Left renal pelvis (tissue), 4 donors: ENCODE data around the gene FRMPD4. TPM values are rescaled to one million over a fixed set of nuclear protein-coding genes. Genes with fewer than 3 reads are reported as not detected.

Experiments
- DNase-seq, 4 donors: peaks; one replicate each; pipeline ENCODE4 v3.0.0-alpha.2; 2013; ENCODE audit warnings: low read depth in 4 of 4, low spot score in 3 of 4
- polyA plus RNA-seq, 4 donors: library from polyadenylated mRNA; unstranded; fragments of 120-200 nt; gene quantifications; one replicate each; pipeline ENCODE4 v1.2.1, GENCODE V29; 2013; ENCODE audit not compliant: insufficient read length in 4 of 4

Gene FRMPD4
- polyA plus RNA-seq, 4 donors = 0.09 to 0.34 (median 0.15) TPM

DNA sequence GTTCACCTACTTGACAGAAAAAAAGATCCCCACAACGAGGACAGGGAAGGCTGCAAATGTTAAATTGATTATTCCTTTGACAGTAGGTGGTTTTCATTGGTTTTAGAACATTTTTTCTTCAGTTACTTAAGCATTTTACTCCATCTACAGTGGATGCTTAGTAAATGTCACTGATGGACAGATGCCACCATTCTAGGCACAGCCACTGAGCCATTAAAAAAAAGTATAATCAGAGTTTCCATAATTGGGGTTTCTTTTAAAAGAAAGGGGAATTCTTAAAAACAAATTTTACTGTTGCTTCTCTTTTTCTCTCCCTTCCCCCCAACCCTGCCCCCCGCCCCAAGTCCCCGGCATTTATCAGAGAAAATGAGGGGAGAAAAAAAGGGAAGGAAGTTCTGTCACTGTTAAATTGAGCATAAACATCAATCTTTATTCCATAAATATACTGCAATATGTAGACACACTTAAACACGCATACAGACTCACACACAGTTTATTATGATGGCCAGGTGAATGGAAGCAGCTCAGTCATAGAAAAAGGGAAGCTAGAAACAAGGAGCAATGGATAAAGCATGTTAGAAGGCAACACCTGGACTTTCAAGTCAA is 573.3 kb downstream of the FRMPD4 start:
- DNase-seq = no peak

DNA sequence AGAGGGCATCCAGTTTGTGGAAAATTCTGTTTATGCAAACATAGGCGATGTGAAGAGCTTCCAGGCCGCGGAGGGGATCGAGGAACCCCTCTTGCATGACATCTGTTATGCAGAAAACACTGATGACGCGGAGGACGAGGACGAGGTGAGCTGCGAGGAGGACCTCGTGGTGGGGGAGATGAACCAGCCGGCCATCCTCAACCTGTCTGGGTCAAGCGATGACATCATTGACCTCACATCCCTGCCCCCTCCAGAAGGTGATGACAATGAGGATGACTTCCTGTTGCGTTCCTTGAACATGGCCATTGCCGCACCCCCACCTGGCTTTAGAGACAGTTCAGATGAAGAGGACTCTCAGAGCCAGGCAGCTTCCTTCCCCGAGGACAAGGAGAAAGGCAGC is 578.3 kb downstream of the FRMPD4 start:
- no peak for DNase-seq

DNA sequence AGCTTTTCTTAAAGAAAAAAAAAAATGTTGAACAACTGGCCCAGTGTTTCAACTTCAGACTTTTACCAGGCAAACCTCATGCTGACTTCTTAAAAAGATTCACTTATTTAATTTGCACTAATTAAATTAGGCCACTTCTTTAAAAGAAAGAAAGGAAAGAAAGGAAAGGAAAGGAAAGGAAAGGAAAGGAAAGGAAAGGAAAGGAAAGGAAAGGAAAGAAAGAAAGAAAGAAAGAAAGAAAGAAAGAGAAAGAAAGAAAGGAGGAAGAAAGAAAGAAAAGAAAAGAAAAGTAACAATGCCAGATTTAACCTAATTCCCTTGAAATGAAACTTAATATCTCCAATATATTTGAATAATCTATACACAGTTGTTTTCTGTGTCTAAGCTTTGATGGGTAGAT is 581.6 kb downstream of the FRMPD4 start:
- no peak for DNase-seq

DNA sequence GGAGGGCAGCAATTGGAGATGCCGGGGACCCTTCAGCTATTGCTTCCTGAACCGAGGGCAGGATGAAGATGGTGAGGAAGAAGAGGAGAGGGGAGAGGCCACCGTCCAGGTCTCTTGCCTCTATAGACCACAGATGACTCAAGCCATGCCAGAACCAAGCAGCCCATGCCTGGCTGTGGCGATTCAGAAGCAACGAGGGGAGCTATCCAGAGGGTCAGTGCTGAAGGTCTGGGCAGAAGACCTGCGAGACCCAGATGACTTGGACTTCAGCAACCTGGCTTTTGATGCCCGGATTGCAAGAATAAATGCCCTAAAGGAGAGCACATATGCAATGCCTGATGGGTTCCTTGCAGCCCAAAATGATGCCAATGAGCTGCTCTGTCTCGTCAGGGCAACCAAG is 582.8 kb downstream of the FRMPD4 start:
- DNase-seq = no peak

DNA sequence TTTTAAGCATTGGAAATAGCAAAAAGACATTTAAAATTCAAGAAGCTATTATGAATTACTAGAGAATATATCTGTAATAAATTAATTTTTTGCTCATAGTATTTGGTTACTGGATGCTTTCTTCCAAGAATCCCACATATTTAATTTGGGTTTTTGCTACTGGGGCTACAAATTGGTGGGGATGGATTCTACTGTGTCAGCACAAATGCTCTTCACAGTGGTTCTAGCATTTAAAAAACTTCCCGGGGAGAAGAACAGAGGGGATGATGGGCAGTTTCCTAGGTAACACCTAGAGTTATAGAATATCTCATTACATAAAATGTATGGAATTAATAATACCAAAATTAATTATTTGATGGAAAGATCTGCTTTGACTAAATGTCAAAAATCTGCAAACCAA is 584.0 kb downstream of the FRMPD4 start:
- DNase-seq = no peak

DNA sequence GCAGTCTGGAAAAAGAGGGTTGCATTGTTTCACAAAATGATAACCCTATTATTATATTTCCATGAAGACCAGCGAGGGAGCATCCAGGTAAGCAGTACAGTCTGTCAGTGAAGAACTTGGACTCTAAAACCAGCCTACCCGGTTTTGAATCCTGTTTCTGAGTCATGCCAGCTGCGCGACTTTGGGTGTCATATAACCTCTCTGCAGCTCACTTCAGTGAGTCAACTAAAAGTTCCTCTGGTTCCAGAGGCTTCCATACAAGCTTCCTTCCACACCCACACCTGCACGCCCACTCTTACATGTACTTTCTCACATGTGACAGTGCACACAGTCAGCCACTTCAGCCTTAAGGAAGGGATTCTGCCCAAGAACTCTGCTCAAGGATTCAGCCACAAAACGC is 603.1 kb downstream of the FRMPD4 start:
- DNase-seq = no peak

DNA sequence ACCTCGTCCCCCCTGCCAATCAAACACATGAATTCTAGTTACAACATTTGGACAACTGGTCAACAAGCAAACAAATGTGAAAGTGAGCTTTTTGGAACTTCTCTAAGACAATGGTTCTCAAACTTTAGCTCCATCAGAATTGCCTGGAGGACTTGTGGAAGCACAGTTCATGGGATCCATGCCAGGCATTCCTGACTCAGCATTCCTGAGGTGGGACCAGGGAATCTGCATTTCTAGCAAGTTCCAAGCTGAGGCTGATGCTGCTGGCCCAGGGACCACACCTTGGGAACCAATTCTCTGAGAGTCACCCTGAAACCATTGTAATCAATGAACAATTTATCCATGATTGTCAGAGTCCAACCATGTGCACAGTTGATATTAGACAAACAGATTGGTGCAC is 609.2 kb downstream of the FRMPD4 start:
- DNase-seq = no peak

DNA sequence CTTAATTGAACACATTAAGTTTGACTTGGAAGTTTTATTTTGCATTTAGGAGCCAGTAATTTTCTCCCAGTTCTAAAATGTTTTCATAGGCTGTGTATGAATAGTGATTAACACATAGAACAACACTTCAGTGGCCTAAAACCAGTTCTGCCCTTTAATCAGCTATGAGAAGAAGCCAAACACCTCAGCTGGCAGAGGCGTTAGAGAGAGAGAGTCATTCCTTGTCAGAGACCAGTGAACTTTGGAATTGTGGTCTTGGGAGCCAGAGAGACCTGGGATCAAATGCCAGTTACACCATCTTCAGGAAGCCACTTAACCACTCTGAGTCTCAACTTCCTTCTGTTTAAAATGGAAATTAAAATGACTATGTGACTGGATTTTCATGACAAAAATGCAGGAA is 613.6 kb downstream of the FRMPD4 start:
- no peak for DNase-seq

DNA sequence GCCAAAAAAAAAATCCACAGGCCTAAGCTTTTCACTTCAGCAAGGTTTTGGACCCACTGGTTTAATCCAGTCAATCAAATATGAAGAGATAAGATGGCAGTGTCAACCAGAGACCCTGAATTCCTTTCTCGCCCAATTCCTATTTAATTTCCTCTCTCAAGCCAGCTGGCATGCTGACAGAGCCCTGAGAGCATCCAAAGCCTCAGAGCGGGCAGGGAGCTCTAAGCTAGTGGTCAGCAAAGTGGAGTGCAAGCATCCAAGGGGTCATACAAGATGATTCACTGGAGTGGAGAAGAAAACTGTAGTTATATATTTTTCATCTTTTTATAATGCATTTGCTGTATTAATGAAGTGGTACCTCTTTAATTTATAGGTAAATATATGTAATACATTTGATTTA is 615.1 kb downstream of the FRMPD4 start:
- DNase-seq = no peak

DNA sequence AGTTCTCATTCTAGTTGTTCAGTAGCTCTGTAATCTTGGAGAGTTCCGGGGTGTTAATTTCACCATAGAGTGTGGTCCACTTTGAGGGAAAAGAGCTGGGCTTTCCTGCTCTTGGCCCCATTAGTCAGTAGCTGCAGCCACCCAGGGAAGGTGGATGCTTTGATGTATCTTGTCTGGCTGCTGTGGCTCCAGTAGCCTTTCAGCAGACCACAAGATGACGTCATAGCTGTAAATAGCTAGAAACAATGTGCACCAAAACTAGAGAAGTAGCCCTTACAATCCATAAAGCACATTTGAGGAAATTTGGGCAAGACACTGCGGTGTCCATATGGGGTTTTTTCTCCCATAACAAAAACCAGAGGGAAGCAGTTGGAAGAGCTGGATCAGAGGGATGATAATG is 620.0 kb downstream of the FRMPD4 start:
- DNase-seq = no peak

DNA sequence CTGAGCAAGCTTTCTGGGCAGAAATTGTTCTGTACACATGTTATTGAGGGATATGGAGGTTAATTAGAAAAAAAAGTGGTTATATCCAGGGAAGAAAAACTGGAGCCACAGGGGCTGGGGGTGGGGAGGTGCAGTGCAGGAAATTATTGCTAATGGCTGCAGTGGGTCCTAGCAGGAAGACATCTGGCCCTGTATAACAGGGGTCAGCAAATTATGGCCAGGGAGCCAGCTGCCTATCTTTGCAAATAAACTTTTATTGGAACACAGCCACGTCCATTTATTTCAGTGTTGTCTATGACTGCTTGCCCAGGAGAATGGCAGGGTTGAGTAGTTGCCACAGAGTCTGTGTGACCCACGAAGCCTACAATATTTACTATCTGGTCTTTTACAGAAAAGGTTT is 629.6 kb downstream of the FRMPD4 start:
- DNase-seq = no peak

DNA sequence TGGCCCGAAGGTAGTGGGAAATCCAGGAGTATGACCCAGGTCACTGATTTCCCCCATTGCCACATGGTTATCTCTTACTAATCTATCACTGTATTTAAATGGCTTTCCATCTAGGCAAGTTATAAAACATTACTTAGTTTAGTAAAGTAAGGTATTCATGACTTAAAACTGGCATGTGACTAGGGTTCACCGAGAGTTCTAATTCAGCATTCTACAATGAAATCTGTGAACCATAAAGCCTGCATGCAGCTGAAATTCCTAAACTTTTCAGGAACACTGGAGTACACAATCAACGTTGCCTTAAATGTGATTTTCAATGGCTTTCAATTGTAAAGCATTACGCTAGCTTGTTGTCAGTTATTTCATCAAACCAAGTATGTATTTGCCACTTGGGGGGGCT is 630.2 kb downstream of the FRMPD4 start:
- no peak for DNase-seq

DNA sequence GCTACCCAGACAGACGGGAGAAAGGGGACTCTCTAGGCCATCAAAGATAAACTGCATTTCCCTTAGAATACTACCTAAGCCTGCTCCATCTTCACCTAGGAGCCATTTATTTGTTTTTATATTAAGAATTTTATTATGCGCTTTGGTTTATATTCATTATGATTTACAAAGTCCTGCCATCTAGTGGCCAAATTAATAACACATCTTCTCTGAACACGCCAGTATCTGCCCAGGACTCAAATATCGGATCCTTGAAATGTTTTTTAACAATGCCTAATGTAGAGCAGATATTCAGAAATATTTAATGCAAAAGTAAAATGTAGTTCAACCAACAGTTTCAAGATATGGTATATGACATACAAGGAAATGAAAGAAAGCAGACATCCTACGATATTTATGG is 632.2 kb downstream of the FRMPD4 start:
- DNase-seq = no peak

DNA sequence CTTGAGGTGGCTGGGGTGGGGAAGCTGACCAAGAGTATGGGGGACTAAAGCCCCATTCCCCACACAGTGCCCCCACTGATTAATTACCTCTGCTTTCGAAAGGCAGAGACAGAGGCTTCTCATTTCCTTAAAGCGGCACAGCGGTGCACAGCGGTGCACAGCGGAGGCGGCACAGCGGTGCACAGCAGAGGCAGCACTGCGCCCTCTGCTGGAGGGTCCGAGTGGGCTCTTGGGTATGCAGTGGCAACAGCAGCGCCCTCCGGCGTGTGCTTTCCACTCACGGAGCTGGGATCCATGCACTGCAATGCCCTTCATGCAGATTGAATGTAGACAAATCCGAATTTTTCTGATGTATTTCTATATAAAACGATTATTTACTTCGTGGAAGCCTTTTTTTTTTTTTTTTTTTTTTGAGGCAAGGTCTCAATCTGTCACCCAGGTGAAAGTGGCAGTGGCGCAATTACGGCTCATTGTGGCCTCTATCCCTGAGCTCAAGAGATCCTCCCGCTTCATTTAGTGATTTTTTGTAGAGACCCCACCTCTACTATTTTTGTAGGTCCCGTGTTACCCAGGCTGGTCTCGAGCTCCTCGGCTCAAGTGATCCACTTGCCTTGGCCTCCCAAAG is 633.3 kb downstream of the FRMPD4 start:
- DNase-seq = no peak
